HFF-Myc (cell line): ENCODE results near the gene LTBP2.

ENCODE experiments used
- DNase-seq: peaks from one replicate; pipeline ENCODE4 v3.0.0-alpha.2; 2011; ENCODE audit warnings: low read depth; ENCODE audit errors: extremely low read depth
- H3K4me3 ChIP-seq: replicated peaks from 2 replicates; pipeline ENCODE4 v1.5.1; 2011; ENCODE audit warnings: low read depth, mild to moderate bottlenecking, control low read depth, low read length
- CTCF ChIP-seq: IDR thresholded peaks from 2 replicates; pipeline ENCODE4 v1.5.1; 2012; ENCODE audit warnings: mild to moderate bottlenecking, low read depth, low read length, control low read depth; ENCODE audit errors: missing control alignments

The LTBP2 gene

GRCh38 chr14:74614508-74615495, 2.8 kb upstream of the LTBP2 start:
- no peak for DNase-seq
- TF ChIP-seq CTCF, result no peak
- no peak overlapping the region for H3K4me3 ChIP-seq

- no peak for TF ChIP-seq CTCF
These were observed 1.3 kb upstream of the LTBP2 start for GRCh38 chr14:74613211-74613914.

GRCh38 chr14:74612350-74613021, 449 bp upstream of the LTBP2 start:
- TF ChIP-seq CTCF, result peak; percentile 48
- no peak for DNase-seq
- peak overlapping the region; percentile 45 for H3K4me3 ChIP-seq

More at GRCh38 chr14:74613211-74613914, 1.3 kb upstream of the LTBP2 start:
- H3K4me3 ChIP-seq, result no peak overlapping the region
- no peak for DNase-seq

GRCh38 chr14:74610866-74611649, 979 bp downstream of the LTBP2 start:
- no peak for DNase-seq
- peak overlapping the region; percentile 45 for H3K4me3 ChIP-seq
- TF ChIP-seq CTCF, result no peak

- peak overlapping the region; percentile 45 for H3K4me3 ChIP-seq
- DNase-seq, result no peak
These were observed 1.7 kb downstream of the LTBP2 start for GRCh38 chr14:74610199-74610865.

More at GRCh38 chr14:74610199-74610865, 1.7 kb downstream of the LTBP2 start:
- TF ChIP-seq CTCF, result no peak
